ENCODE data around the gene PTPN23.

DNA sequence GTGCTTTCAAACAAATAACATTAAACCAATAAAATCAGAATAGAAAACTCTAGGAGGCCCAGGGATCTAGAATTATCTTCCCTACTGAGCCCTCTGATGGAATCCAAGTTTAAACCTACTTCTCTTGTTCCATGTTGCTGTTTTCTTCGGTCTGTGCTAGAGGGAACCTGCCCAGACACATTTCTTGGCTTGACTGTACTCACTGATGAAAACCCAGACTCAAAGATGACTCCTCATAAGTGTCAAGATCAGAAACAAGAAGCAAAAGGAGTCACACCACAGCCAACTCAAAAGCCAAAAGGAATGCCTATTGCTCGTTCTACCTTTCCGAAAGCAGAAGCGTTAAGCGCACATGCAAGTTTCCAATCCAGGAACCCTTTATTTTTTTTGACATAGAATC is 63.3 kb downstream of the PTPN23 start:
- TF ChIP-seq, protein P1, sequence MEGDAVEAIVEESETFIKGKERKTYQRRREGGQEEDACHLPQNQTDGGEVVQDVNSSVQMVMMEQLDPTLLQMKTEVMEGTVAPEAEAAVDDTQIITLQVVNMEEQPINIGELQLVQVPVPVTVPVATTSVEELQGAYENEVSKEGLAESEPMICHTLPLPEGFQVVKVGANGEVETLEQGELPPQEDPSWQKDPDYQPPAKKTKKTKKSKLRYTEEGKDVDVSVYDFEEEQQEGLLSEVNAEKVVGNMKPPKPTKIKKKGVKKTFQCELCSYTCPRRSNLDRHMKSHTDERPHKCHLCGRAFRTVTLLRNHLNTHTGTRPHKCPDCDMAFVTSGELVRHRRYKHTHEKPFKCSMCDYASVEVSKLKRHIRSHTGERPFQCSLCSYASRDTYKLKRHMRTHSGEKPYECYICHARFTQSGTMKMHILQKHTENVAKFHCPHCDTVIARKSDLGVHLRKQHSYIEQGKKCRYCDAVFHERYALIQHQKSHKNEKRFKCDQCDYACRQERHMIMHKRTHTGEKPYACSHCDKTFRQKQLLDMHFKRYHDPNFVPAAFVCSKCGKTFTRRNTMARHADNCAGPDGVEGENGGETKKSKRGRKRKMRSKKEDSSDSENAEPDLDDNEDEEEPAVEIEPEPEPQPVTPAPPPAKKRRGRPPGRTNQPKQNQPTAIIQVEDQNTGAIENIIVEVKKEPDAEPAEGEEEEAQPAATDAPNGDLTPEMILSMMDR (IDR thresholded peaks at IDR 0.05; ENCODE audit: insufficient read depth, low read depth, low read length) = no peak
- TF ChIP-seq EZH2 (IDR thresholded peaks at IDR 0.05; ENCODE audit: insufficient read depth, low read length) = no peak

Measured in astrocyte (in vitro differentiated cells and primary cell).